Prostate gland (tissue), 2 donors: Measurements from ENCODE around the gene AP3D1.

ENCODE experiments used
- CTCF ChIP-seq, 4 experiments: fragments of 200-600 bp in 2 of 4; fragments of 450-650 bp in 2 of 4; sonication (generic) in 2 of 4; IDR thresholded peaks; 1 replicate in 3 of 4; 2 replicates in 1 of 4; pipeline ENCODE4 v1.5.1; 2016 to 2019; ENCODE audit warnings: antibody characterized with exemption in 4 of 4, mild to moderate bottlenecking in 2 of 4, moderate library complexity in 2 of 4
- POLR2A ChIP-seq: fragments of 450-650 bp; IDR thresholded peaks from one replicate; pipeline ENCODE4 v1.6.1; 2016; ENCODE audit warnings: antibody characterized with exemption, mild to moderate bottlenecking

- TF ChIP-seq POLR2A (no peak), CTCF (IDR thresholded peaks at IDR 0.05) (no peak)
Measured at GRCh38 chr19:2194513-2195078, 43.2 kb upstream of the AP3D1 start.
